HFF-Myc (cell line): ENCODE measurements around the gene PNMA8B.

Experiments
- DNase-seq: peaks from one replicate; pipeline ENCODE4 v3.0.0-alpha.2; 2011; ENCODE audit warnings: low read depth; ENCODE audit errors: extremely low read depth
- H3K4me3 ChIP-seq: replicated peaks from 2 replicates; pipeline ENCODE4 v1.5.1; 2011; ENCODE audit warnings: low read depth, mild to moderate bottlenecking, control low read depth, low read length
- TF ChIP-seq, protein P1 (sequence below): IDR thresholded peaks from 2 replicates; pipeline ENCODE4 v1.5.1; 2012; ENCODE audit warnings: mild to moderate bottlenecking, low read depth, low read length, control low read depth; ENCODE audit errors: missing control alignments

Gene PNMA8B

DNA sequence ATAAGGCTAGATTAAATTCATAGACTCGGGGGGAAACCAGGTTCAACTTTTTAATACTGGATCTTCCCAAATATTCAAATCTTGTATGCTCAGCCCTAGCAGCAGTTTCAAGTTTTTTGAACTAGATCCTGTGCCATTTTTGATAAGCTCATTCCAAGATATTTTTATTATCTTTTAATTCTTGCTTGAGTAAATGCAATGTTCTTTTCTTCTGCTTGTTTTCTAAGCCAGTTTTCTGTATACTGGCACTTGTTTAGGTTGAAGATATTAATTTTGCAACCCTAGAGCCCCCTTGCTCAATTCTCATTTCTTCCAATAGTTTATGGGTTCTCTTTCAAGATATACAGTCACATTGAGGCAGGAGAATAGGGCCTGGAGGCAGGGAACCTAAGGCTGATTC is 53.8 kb downstream of the PNMA8B start:
- TF ChIP-seq, protein P1, sequence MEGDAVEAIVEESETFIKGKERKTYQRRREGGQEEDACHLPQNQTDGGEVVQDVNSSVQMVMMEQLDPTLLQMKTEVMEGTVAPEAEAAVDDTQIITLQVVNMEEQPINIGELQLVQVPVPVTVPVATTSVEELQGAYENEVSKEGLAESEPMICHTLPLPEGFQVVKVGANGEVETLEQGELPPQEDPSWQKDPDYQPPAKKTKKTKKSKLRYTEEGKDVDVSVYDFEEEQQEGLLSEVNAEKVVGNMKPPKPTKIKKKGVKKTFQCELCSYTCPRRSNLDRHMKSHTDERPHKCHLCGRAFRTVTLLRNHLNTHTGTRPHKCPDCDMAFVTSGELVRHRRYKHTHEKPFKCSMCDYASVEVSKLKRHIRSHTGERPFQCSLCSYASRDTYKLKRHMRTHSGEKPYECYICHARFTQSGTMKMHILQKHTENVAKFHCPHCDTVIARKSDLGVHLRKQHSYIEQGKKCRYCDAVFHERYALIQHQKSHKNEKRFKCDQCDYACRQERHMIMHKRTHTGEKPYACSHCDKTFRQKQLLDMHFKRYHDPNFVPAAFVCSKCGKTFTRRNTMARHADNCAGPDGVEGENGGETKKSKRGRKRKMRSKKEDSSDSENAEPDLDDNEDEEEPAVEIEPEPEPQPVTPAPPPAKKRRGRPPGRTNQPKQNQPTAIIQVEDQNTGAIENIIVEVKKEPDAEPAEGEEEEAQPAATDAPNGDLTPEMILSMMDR: no peak
- no peak for DNase-seq
- H3K4me3 ChIP-seq: no peak overlapping the region
